Renal cortex interstitium (tissue), 15 donors: ENCODE measurements around the gene KRTAP1-4. TPM values are rescaled to one million over a fixed set of nuclear protein-coding genes. Genes with fewer than 3 reads are reported as not detected.
"Not testable (repeated sequence)": the region's sequence is repeated elsewhere in the genome, so short reads cannot be mapped to it uniquely, and the experiment has no call there.

ENCODE experiments used
- DNase-seq, 11 donors: peaks; one replicate each; pipeline ENCODE4 v3.0.0-alpha.2; 2013; ENCODE audit warnings: low read depth in 9 of 11, low spot score in 4 of 11; ENCODE audit errors: extremely low read depth in 1 of 11
- long read RNA-seq, 16 experiments: transcript quantifications; one replicate each; lab custom pipeline, GENCODE V29; 2026
- polyA plus RNA-seq, 3 donors: library from polyadenylated mRNA; unstranded; fragments of 120-200 nt; gene quantifications; one replicate each; pipeline ENCODE4 v1.2.1, GENCODE V29; 2013; ENCODE audit not compliant: insufficient read length in 3 of 3

Gene KRTAP1-4, protein sequence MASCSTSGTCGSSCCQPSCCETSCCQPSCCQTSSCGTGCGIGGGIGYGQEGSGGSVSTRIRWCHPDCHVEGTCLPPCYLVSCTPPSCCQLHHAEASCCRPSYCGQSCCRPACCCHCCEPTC
- not detected for polyA plus RNA-seq
- long read RNA-seq, donor 1: 0 reads
- long read RNA-seq, donor 2: 0 reads
- long read RNA-seq, donor 3: 0 reads
- long read RNA-seq, donor 4: 0 reads
- long read RNA-seq, donor 5: 0 reads
- long read RNA-seq, donor 6: 0 reads
- long read RNA-seq, donor 7: 0 reads
- long read RNA-seq, donor 8: 0 reads
- long read RNA-seq, donor 9: 0 reads
- long read RNA-seq, donor 10: 0 reads
- long read RNA-seq, donor 11: 0 reads
- long read RNA-seq, donor 12: 0 reads
- long read RNA-seq, donor 13: 0 reads
- long read RNA-seq, donor 14: 0 reads
- long read RNA-seq, donor 15: 0 reads
- long read RNA-seq, donor 16: 0 reads

DNA sequence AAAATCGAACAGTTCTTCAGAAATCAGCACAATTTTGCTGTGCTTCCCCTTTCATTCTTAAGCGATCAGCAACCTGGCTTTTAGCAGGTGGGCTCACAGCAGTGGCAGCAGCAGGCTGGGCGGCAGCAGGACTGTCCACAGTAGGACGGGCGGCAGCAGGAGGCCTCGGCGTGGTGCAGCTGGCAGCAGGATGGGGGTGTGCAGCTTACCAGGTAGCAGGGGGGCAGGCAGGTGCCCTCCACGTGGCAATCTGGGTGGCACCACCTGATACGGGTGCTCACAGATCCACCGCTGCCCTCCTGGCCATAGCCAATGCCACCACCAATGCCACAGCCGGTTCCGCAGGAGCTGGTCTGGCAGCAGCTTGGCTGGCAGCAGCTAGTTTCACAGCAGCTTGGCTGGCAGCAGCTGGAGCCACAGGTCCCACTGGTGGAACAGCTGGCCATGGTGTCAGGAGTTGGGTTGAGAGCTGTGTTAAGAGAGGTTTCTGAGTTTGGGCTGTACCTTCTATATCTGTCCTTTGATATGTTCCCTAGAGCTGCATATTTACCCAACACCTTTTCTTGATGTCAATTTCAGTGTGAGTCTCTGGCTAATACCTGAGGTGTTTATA lies at the start of gene KRTAP1-4:
Gene KRTAP1-4 (minus strand): TSS at position 563 of the 613 bp plus-strand sequence. CDS start 117 bp downstream, at position 446.
- no peak for DNase-seq

DNA sequence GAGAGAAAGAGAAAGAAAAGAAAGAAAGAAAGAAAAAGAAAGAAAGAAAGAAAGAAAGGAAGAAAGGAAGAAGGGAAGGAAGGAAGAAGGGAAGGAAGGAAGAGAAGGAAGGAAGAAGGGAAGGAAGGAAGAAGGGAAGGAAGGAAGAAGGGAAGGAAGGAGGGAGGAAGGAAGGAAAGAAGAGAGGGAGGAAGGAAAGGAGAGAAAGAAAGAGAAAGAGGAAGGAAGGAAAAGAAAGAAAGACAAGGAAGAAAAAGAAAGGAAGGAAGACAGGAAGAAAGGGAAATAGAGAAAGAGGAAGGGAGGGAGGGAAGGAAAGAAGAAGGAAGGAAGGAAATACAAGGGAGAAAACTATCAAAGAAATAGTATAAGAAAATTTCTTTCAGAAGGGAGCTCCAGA lies 46.8 kb upstream of the KRTAP1-4 start:
- no peak for DNase-seq

DNA sequence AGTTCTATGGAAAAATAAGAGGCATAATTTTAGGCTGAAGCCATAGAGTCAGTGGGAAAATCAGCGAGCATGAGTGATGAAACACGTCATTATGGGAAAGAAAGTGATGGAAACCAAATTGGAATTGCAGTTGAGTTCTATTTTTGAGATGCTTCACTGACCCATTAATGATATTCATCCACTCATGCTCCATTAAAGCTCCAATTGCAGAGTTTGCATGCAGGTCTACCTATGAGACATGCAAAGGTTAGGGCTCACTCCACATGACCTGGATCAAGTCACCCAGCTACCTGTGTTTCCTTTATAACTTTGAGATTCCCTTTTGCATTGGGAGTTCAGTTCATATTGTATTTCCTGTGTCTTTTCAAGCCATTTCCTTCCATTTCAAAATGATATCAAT lies 43.7 kb upstream of the KRTAP1-4 start:
- DNase-seq: no peak

DNA sequence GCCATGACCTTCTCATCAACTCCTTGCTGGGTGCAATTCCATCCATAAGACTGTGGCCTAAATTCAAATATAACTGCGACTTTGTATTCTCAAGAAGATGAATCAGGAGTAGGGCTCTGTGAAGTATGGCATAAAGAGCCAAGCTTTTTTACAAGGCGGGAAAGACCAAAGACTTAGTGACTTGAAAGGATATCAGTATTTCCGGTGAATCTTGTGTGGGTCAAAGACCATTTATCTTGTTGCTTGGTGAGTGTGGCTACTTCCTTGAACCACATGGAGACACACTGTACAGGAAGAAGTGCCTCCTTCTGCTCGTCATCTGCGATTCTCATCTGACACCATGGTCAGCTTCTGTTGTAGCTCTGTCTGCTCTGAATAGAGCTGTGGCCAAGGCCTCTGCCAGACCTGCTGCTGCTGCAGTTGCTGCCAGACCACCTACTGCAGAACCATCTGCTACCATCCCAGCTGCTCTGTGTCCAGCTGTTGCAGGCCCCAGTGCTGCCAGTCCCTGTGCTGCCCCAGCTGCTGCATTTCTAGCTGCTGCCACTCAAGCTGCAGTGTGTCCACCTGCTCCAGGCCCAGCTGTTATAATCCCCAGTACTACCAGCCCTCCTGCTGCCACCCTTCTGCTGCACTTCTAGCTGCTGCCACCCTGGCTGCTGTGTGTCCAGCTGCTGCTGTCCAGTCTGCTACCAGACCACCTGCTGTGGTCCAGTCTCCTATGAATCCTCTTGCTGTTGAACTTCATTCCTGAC lies 41.8 kb upstream of the KRTAP1-4 start:
- no peak for DNase-seq

DNA sequence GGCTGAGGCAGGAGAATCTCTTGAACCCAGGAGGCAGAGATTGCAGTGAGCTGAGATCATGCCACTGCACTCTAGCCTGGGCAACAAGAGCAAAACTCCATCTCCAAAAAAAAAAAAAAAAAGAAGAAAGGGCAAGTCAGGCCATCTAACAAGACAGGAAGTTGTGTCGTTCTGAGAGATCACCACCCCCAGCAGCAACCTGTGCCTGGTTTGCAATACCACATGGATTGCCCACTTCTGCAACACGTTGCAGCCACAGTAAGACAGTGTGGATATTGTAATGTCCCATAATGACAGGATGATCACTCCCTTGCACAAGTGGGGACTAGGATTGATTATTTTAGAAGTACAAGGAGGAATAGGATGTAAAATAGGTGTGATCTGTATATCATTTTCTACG lies 39.0 kb upstream of the KRTAP1-4 start:
- no peak for DNase-seq

DNA sequence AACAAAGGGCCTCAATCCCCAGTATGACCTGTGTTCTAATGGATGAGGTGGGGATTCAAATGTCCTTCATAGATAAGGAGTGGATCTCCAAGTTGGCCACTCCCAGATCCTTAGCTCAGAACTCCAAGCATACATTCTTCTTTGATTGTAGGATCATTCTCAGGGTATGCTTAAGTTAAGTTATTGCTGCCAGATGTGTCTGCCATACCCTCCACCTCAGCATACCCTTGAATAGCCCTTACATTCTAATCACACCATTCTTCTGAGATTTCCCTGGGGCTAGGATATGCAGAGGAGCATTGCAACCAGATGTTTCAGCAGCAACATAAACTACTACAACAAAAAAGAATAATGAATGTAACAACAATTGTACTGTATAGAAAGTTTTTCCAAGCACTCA lies 37.3 kb upstream of the KRTAP1-4 start:
- no peak for DNase-seq

DNA sequence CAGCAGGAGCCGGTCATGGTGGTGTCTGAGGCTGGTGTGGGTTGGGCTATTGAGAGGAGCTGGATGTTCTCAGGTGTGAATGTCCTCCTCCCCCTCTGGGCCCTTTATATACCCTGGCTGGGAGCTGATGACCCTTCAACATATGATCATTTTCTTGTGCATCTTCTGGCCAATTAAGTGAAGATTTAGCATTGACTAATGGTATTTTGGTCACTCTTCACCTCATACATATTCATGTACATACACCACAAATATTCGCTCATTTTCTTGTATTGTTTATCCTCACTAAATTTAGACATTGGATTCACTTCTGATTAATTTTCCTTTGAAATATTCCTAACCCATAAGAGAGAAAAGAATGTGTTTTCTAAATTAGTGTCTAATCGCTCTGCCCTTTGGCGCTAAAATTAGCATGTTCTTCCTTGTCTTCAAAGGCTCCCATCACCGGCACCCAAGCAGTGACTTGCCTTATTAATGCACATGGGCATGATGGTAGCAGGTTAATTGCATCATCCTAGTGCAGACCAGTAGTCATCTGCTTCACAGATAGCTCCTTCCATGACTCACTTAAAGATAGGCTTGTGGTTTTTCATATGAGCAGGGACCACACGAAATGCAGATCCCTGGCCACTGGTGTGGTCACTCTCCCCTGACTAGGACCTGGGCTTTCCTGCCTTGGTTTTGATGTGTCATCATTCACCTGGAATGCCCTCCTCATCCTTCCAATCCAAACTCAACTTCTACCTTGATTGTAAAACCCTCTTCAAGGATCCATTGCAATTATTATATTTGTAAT lies 36.0 kb upstream of the KRTAP1-4 start, which contains the start of gene KRTAP2-4:
Gene KRTAP2-4 (minus strand): TSS at position 51 of the 796 bp plus-strand sequence. CDS start 34 bp downstream, at position 17.
- no peak for DNase-seq

DNA sequence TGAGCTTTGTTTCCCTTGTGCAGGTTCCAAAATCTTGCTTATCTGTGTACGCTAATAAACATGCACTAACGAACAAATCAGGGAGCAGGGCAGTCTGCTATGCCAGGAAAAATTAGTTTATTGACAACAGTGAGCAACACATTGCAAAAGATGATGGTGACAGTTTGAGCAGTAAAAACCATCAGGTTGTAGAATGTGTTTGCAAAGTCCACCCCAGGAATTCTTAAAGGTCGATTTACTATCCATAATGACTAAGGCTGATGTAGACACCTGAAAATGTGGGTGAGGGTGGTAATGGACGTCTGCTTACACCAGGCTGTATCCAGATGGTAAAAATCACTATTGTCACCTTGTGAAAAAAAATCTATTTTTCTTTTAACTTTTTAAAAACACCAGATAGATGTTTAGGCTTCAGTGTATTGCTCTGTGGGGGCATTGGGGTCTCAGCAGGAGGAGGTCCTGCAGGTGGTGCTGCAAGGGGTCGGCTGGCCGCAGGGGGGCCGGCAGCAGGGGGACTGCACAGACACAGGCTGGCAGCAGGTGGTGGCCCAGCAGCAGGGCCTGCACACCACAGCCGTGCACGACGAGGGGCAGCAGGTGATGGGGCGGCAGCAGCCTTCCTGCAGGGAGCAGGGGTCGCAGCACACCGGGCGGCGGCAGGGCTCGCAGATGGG lies 35.2 kb upstream of the KRTAP1-4 start:
- not testable (repeated sequence) for DNase-seq

DNA sequence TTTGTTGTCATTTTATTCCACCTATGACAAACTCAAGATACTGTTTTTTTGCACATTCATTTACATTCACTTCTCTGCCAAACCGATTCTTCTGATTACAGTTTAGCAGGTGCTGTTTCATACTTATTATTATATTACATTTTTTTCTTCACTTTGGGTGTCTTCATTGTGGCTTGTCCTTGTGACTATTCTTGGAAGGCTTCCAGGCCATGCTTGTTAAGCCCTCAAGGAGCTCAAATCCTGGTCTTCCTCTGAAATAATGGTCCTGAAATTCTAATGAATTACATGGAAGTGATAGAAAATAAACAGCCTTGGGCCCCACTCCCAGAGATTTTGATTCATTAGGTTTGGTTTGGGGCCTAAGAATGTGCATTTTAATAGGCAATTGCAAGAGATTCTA lies 34.3 kb upstream of the KRTAP1-4 start:
- DNase-seq: no peak

DNA sequence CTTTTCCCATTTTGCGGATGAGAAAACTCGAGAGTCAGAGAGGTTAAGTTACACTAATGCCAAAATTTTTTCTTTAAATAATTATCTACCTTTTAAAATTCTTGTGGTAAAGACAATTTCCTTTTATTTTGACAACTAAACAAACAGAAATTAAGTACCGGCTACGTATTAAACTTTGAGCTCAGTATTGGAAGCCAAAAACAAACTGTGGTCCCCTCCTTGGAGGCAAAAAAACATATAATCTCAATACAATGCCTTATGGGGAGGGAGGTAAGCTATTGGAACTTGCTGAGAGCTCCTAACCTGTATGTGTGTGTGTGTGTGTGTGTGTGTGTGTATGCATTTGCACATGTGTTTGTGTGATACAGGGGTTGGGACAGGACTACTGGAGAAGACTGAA lies 33.5 kb upstream of the KRTAP1-4 start:
- DNase-seq: no peak

DNA sequence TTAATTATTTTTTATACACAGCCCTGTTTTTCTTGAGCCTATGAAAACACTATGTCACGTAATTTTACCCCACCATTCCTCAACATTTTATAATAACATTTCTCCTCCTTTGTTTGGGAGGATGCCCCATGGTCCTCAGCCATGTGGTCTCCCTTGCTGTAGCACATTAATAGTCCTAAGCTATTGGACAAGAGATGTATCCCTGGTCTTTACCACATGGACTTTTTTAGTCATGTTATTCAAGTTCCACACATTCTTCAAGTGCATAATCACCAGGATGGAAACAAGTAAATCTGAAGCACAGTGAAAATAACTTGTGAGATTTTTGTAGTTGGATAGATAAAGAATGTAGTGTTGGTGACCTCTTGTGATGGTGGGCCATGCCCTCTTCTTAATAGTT lies 32.0 kb upstream of the KRTAP1-4 start:
- no peak for DNase-seq

DNA sequence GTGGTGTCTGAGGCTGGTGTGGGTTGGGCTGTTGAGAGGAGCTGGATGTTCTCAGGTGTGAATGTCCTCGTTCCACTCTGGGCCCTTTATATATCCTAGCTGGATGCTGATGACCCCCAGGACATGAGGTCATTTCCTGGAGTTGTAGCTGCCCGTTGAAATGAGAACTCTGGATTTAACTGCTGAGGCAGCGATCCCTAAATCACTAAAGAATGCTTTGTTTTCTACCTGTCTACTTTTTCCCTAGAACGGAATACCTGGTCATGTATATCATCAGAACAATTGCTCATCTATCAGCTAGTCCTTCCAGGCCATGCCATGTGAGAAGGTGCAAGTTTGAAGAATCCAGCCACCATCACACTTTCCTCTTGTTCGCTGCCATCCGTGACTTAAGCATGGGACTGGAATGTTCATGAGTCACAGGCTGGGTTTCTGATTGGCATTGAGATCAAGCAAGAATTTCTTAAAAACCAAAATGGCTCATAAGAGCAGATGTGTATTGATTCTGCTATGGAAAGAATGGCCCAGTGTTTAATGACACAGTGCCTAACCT lies 30.1 kb upstream of the KRTAP1-4 start, which contains the start of gene KRTAP2-3:
Gene KRTAP2-3 (minus strand): TSS at position 63 of the 553 bp plus-strand sequence. CDS start 64 bp downstream, outside the sequence.
- DNase-seq: no peak

DNA sequence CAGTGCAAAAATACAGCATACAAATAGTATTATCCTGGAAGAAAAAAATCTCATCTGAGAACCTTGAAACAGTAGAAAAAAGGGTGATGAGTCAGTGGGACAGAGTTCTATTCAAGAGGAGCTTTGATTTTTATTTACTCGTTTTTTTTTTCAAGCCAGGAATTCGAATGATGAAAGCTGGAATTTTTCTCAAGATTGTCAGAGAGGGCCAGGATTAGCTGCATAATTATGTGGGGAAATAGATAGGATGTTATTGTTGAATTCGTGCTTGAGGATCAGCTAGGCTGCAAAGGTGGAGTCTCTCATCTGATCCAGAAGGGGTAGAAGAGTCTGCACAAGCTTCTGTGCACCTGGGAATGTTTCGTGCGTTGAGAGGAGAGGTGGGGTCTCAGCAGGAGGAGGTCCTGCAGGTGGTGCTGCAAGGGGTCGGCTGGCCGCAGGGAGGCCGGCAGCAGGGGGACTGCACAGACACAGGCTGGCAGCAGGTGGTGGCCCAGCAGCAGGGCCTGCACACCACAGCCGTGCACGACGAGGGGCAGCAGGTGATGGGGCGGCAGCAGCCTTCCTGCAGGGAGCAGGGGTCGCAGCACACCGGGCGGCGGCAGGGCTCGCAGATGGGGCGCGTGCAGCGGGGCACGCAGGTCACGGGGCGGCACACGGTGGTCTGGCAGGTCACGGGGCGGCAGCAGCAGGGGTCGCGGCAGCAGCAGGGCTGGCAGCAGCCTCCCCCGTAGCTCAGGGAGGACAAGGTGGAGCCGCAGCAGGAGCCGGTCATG lies 29.5 kb upstream of the KRTAP1-4 start:
- not testable (repeated sequence) for DNase-seq

DNA sequence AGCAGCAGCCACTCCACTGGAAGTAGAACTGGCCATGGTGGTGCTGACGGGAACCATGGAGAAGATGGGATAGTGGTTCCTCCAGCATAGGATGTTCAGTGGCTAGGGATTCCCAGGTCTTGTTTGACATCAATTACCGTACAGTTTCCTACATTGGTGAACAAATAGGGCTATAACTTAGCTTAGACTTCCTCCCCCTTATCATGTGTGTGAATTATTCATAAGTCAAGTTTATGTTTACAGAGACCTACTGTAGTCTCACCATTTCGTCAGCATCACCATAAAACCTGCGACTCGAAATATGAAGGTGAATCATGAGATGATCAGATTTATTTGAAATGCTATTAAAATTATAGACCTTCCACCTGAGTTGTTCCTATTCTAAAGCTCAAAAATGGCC lies 28.7 kb upstream of the KRTAP1-4 start:
- no peak for DNase-seq

DNA sequence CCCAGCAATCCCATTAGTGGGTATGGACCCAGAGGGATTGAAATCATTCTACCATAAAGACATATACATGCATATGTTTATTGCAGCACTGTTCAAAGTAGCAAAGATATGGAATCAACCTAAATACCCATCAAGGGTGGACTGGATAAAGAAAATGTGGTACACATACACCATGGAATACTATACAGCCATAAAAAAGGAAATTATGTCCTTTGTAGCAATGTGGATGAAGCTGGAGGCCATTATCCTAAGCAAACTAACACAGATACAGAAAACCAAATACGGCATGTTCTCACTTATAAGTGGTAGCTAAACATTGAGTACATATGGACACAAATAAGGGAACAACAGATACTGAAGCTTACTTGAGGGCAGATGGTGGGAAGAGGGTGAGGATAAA lies 27.6 kb upstream of the KRTAP1-4 start:
- DNase-seq: no peak

DNA sequence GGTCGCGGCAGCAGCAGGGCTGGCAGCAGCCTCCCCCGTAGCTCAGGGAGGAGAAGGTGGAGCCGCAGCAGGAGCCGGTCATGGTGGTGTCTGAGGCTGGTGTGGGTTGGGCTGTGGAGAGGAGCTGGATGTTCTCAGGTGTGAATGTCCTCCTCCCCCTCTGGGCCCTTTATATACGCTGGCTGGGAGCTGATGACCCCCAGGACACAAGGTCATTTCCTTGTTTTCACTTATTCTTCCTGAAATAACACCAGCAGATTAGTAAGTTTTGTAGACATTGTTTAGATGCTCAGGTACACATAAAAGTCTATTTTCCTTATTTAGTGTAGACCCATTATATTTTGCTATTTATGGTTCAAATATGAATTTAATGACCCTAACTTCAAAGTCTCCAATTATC lies 25.1 kb upstream of the KRTAP1-4 start, which contains the start of gene KRTAP2-2:
Gene KRTAP2-2 (minus strand): TSS at position 101 of the 400 bp plus-strand sequence. CDS start 19 bp downstream, at position 82.
- not testable (repeated sequence) for DNase-seq

DNA sequence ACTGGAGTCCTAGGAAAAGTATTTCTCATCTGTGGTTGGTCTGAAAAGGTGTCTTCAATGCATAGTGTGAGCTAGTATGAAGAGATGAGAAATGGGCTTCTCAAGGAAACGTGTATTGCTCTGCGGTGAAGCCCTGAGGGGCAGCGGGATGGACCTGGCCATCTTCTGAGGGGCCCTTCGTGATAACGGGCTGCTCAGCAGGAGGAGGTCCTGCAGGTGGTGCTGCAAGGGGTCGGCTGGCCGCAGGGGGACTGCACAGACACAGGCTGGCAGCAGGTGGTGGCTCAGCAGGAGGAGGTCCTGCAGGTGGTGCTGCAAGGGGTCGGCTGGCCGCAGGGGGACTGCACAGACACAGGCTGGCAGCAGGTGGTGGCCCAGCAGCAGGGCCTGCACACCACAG lies 24.6 kb upstream of the KRTAP1-4 start:
- DNase-seq: not testable (repeated sequence)
